Vagina (tissue), 2 donors: ENCODE data around the gene ZBTB20. TPM values are rescaled to one million over a fixed set of nuclear protein-coding genes. Genes with fewer than 3 reads are reported as not detected.

Source experiments
- DNase-seq, 2 donors: peaks; one replicate each; pipeline ENCODE4 v3.0.0-alpha.2; 2017; ENCODE audit errors: extremely low spot score in 2 of 2
- H3K27ac ChIP-seq: fragments of 200-600 bp; sonication (generic); one replicate; pipeline ENCODE4 v1.5.1; 2019
- H3K27me3 ChIP-seq: fragments of 200-600 bp; sonication (generic); one replicate; pipeline ENCODE4 v1.5.1; 2019
- H3K36me3 ChIP-seq, 2 donors: fragments of 200-600 bp; sonication (generic); one replicate each; pipeline ENCODE4 v1.5.1; 2017 to 2019
- H3K4me1 ChIP-seq: fragments of 200-600 bp; sonication (generic); one replicate; pipeline ENCODE4 v1.5.1; 2019
- H3K4me3 ChIP-seq, 2 donors: fragments of 200-600 bp; sonication (generic); 1 replicate in 1 of 2; 2 replicates in 1 of 2; pipeline ENCODE4 v1.5.1; 2016 to 2019
- H3K9me3 ChIP-seq: fragments of 200-600 bp; sonication (generic); one replicate; pipeline ENCODE4 v1.5.1; 2019
- CTCF ChIP-seq, 3 experiments: fragments of 450-650 bp in 2 of 3; fragments of 200-600 bp in 1 of 3; sonication (generic) in 1 of 3; IDR thresholded peaks; one replicate each; pipeline ENCODE4 v1.5.1; 2017 to 2019; ENCODE audit warnings: antibody characterized with exemption in 3 of 3, mild to moderate bottlenecking in 2 of 3, moderate library complexity in 2 of 3
- POLR2A ChIP-seq, 2 donors: fragments of 450-650 bp; IDR thresholded peaks; one replicate each; pipeline ENCODE4 v1.6.1; 2017; ENCODE audit warnings: antibody characterized with exemption in 2 of 2, mild to moderate bottlenecking in 2 of 2, moderate library complexity in 2 of 2
- POLR2AphosphoS5 ChIP-seq, 2 donors: sonication (generic); formaldehyde crosslinking; IDR thresholded peaks; one replicate each; pipeline ENCODE4 v1.9.0; 2017; ENCODE audit warnings: antibody characterized with exemption in 2 of 2, mild to moderate bottlenecking in 2 of 2, low read depth in 1 of 2; ENCODE audit not compliant: insufficient read depth in 1 of 2
- intact Hi-C: fragments of 100-400 bp; cut with DNase I; formaldehyde crosslinking; loops from one replicate; pipeline ENCODE4 v1.15.1; 2023
- total RNA-seq: library from RNA; depleted of rRNA; stranded (reverse); fragments of >200 nt; gene quantifications from one replicate; pipeline ENCODE4 v1.2.3, GENCODE V29; 2016

ZBTB20 gene
- total RNA-seq, 1 donor from 2014 or later, result 64.8 TPM

- Histone ChIP-seq H3K27me3 (no peaks in the 10 kb centered on the region), H3K9me3 (no peaks in the 10 kb centered on the region), H3K27ac (no peak overlapping the region), H3K4me1 (no peaks in the 10 kb centered on the region), H3K4me3 (no peak overlapping the region), H3K36me3 (no peaks in the 10 kb centered on the region)
- TF ChIP-seq POLR2A (IDR thresholded peaks at IDR 0.05) (no peak), CTCF (IDR thresholded peaks at IDR 0.05) (no peak), POLR2AphosphoS5 (IDR thresholded peaks at IDR 0.05; ENCODE audit: insufficient read depth in 1 of 2, low read depth in 1 of 2) (no peak)
- DNase-seq, result no peak
- intact Hi-C loops, result no loop called here
Observed at GRCh38 chr3:114846252-114846651, 300.8 kb downstream of the ZBTB20 start.

GRCh38 chr3:114841515-114841914, 305.6 kb downstream of the ZBTB20 start:
- no peaks in the 10 kb centered on the region for H3K36me3 ChIP-seq
- DNase-seq, result no peak
- no peak for TF ChIP-seq POLR2AphosphoS5 (IDR thresholded peaks at IDR 0.05; ENCODE audit: insufficient read depth in 1 of 2, low read depth in 1 of 2)
- no peak for TF ChIP-seq CTCF (IDR thresholded peaks at IDR 0.05)
- TF ChIP-seq POLR2A (IDR thresholded peaks at IDR 0.05), result no peak
- H3K27me3 ChIP-seq, result no peaks in the 10 kb centered on the region
- no peak overlapping the region for H3K4me3 ChIP-seq
- H3K9me3 ChIP-seq, result no peaks in the 10 kb centered on the region
- no peaks in the 10 kb centered on the region for H3K4me1 ChIP-seq
- intact Hi-C loops, result no loop called here
- no peak overlapping the region for H3K27ac ChIP-seq

GRCh38 chr3:114839476-114839875, 307.6 kb downstream of the ZBTB20 start:
- Histone ChIP-seq H3K4me3 (no peak overlapping the region), H3K27me3 (no peaks in the 10 kb centered on the region), H3K36me3 (no peaks in the 10 kb centered on the region), H3K27ac (no peak overlapping the region), H3K9me3 (no peaks in the 10 kb centered on the region), H3K4me1 (no peaks in the 10 kb centered on the region)
- DNase-seq, result no peak
- no peak for TF ChIP-seq POLR2A (IDR thresholded peaks at IDR 0.05)
- TF ChIP-seq CTCF (IDR thresholded peaks at IDR 0.05), result no peak
- no peak for TF ChIP-seq POLR2AphosphoS5 (IDR thresholded peaks at IDR 0.05; ENCODE audit: insufficient read depth in 1 of 2, low read depth in 1 of 2)
- intact Hi-C loops, result no loop called here

- no peak for DNase-seq
- H3K9me3 ChIP-seq, result no peaks in the 10 kb centered on the region
- intact Hi-C loops, result no loop called here
Observed at GRCh38 chr3:114838025-114838424, 309.1 kb downstream of the ZBTB20 start.

More at GRCh38 chr3:114838025-114838424, 309.1 kb downstream of the ZBTB20 start:
- TF ChIP-seq POLR2A (IDR thresholded peaks at IDR 0.05) (no peak), CTCF (IDR thresholded peaks at IDR 0.05) (no peak), POLR2AphosphoS5 (IDR thresholded peaks at IDR 0.05; ENCODE audit: insufficient read depth in 1 of 2, low read depth in 1 of 2) (no peak)
- H3K27ac ChIP-seq, result no peak overlapping the region
- no peaks in the 10 kb centered on the region for H3K36me3 ChIP-seq
- no peaks in the 10 kb centered on the region for H3K4me1 ChIP-seq
- no peak overlapping the region for H3K4me3 ChIP-seq
- H3K27me3 ChIP-seq, result no peaks in the 10 kb centered on the region
